Esophagus muscularis mucosa (tissue), 4 donors: ENCODE measurements around the gene ZBTB48. TPM values are rescaled to one million over a fixed set of nuclear protein-coding genes. Genes with fewer than 3 reads are reported as not detected.
"Not testable (repeated sequence)": the region's sequence is repeated elsewhere in the genome, so short reads cannot be mapped to it uniquely, and the experiment has no call there.

Source experiments
- DNase-seq: peaks from one replicate; pipeline ENCODE4 v3.0.0-alpha.2; 2017; ENCODE audit errors: extremely low spot score
- H3K27ac ChIP-seq, 4 donors: fragments of 200-600 bp; sonication (generic); replicated peaks in 1 of 4; 1 replicate in 3 of 4; 2 replicates in 1 of 4; pipeline ENCODE4 v1.5.1; 2016 to 2019; ENCODE audit warnings: mild to moderate bottlenecking in 1 of 4
- H3K27me3 ChIP-seq, 4 donors: fragments of 200-600 bp; sonication (generic); one replicate each; pipeline versions ENCODE4 v1.5.1 to v1.6.0; 2016 to 2019
- H3K36me3 ChIP-seq, 4 donors: fragments of 200-600 bp; sonication (generic); one replicate each; pipeline ENCODE4 v1.5.1; 2016 to 2019
- H3K4me1 ChIP-seq, 4 donors: fragments of 200-600 bp; sonication (generic); one replicate each; pipeline ENCODE4 v1.5.1; 2016 to 2019
- H3K4me3 ChIP-seq, 4 donors: fragments of 200-600 bp; sonication (generic); 1 replicate in 2 of 4; 2 replicates in 2 of 4; pipeline ENCODE4 v1.5.1; 2016 to 2019; ENCODE audit warnings: mild to moderate bottlenecking in 4 of 4, moderate library complexity in 1 of 4
- H3K9me3 ChIP-seq, 4 donors: fragments of 200-600 bp; sonication (generic); 1 replicate in 3 of 4; 2 replicates in 1 of 4; pipeline ENCODE4 v1.5.1; 2016 to 2019
- CTCF ChIP-seq, 3 experiments: fragments of 200-600 bp in 2 of 3; fragments of 450-650 bp in 1 of 3; sonication (generic) in 2 of 3; IDR thresholded peaks; one replicate each; pipeline ENCODE4 v1.5.1; 2017 to 2019; ENCODE audit warnings: antibody characterized with exemption in 3 of 3, mild to moderate bottlenecking in 2 of 3, moderate library complexity in 1 of 3
- EP300 ChIP-seq: sonication (generic); formaldehyde crosslinking; IDR thresholded peaks from one replicate; pipeline ENCODE4 v1.6.1; 2017; ENCODE audit warnings: antibody characterized with exemption
- POLR2A ChIP-seq: fragments of 450-650 bp; IDR thresholded peaks from one replicate; pipeline ENCODE4 v1.6.1; 2017; ENCODE audit warnings: antibody characterized with exemption, moderate library complexity, mild to moderate bottlenecking, low read depth
- POLR2AphosphoS5 ChIP-seq, 2 donors: sonication (generic); formaldehyde crosslinking; IDR thresholded peaks; one replicate each; pipeline ENCODE4 v1.6.1; 2017; ENCODE audit warnings: antibody characterized with exemption in 2 of 2
- WGBS: methylation state at CpG from one replicate; pipeline ENCODE4 v1.1.5; 2018; 5-methylcytosine and 5-hydroxymethylcytosine counted together
- intact Hi-C: fragments of 100-400 bp; cut with DNase I; formaldehyde crosslinking; loops from one replicate; pipeline ENCODE4 v1.15.1; 2023
- small RNA-seq, 3 donors: library from RNA; depleted of rRNA; stranded (forward); fragments of <200 nt; gene quantifications; one replicate each; pipeline ENCODE3, GENCODE V24; 2016
- total RNA-seq, 4 donors: library from RNA; depleted of rRNA; stranded (reverse); fragments of >200 nt; gene quantifications; one replicate each; pipeline versions ENCODE4 v1.1.0 to v1.2.1, GENCODE V29; 2016

ZBTB48 gene
- total RNA-seq, 4 donors from 2014 or later = 15.0 to 24.9 (median 16.4) TPM

DNA sequence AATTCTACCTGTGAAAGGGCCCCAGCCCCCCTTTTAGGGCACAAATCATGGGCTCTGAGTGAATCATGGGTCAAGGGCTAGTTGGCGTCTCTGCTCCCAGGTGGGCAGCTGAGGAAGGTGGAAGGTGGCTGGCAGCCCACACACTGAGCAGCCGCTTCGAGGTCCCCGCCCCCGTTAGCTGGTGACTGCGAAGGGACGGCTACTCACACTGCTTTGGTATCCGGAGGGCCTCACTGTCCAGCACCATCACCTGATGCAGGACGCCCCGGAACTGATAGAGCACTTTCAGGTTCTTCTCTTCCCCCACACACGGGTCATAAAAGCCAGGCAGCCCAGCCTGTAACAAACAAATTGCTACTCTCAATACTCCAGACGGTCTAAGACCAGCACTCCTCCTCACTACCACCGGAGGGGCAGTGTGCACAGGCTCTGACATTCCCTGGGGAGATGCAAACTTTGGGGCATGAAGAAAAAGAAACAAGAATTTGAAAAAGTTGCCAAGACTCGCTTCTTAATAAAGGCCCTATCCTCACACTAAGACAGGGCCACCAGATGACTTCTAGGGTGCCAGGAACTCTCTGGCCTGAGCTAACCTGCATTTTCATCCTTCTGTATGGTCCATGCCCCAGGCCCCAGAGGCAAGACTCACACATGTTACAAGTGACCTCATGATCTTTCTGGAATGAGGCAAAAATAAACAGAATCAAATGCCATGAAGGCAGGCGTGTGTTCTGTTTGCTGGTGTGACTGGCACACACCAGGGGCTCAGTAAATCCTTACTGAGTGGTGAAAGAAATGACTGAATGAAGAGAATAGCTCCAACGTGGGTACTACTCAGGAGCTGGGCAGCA is 56.3 kb downstream of the ZBTB48 start:
- DNase-seq = no peak
- 56% methylated on average over 8 of the region's 16 CpGs for WGBS
- Histone ChIP-seq H3K4me3 (no peak overlapping the region), H3K36me3 (peaks cover 60 to 100% (median 96%) of the 10 kb centered on the region in 4 donors), H3K4me1 (peaks cover 0 to 12% (median 7%) of the 10 kb centered on the region in 4 donors), H3K9me3 (no peaks in the 10 kb centered on the region), H3K27ac (no peak overlapping the region), H3K27me3 (no peaks in the 10 kb centered on the region)
- intact Hi-C loops = no loop called here
- TF ChIP-seq EP300 (no peak), POLR2A (no peak), POLR2AphosphoS5 (IDR thresholded peaks at IDR 0.05) (no peak), CTCF (IDR thresholded peaks at IDR 0.05) (no peak)

- WGBS = 93% methylated on average over 6 of the region's 6 CpGs
- DNase-seq, H3K27ac ChIP-seq, H3K4me3 ChIP-seq, H3K9me3 ChIP-seq, H3K27me3 ChIP-seq, intact Hi-C loops: not testable (repeated sequence)
- peaks cover 56 to 98% (median 92%) of the 10 kb centered on the region in 4 donors for H3K36me3 ChIP-seq
- peaks cover 0 to 12% (median 7%) of the 10 kb centered on the region in 4 donors for H3K4me1 ChIP-seq
Measured at GRCh38 chr1:6636778-6637177, 57.0 kb downstream of the ZBTB48 start.

- peaks cover 48 to 98% (median 91%) of the 10 kb centered on the region in 4 donors for H3K36me3 ChIP-seq
- H3K27ac ChIP-seq = peak overlapping the region; percentile 40 to 46 (median 44)
- DNase-seq = no peak
- peaks cover 0 to 12% (median 7%) of the 10 kb centered on the region in 4 donors for H3K4me1 ChIP-seq
- WGBS = 90% methylated on average over 3 of the region's 9 CpGs
- H3K4me3 ChIP-seq = peak overlapping the region in 1 of 4 donors; percentile 24
- no peaks in the 10 kb centered on the region for H3K9me3 ChIP-seq
- intact Hi-C loops = no loop called here
- no peak for TF ChIP-seq CTCF (IDR thresholded peaks at IDR 0.05)
- H3K27me3 ChIP-seq = no peaks in the 10 kb centered on the region
Measured at GRCh38 chr1:6637770-6638169, 58.0 kb downstream of the ZBTB48 start.

DNA sequence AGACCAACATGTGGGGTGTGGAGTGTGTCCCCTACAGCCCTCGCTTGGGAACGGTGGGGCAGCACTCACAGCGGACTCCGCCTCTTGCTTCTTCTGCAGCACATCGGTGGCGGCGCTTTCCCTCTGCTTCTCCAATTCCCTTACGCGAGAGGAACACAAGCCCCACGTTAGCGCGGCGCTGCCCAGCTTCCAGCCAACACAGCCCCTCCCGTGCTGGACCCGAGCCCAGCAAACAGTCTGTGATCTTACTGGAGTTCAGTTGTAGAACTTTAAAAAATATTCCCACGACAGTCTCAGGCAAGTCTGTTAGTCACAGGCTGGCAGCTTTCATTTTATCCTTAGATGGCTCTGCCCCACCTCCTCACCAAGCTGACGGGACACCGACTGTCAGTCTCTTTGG is 58.4 kb downstream of the ZBTB48 start:
- Histone ChIP-seq H3K36me3 (peaks cover 43 to 98% (median 91%) of the 10 kb centered on the region in 4 donors), H3K9me3 (no peaks in the 10 kb centered on the region), H3K27ac (peak overlapping the region; percentile 40 to 46 (median 44)), H3K27me3 (no peaks in the 10 kb centered on the region), H3K4me3 (peak overlapping the region in 1 of 4 donors; percentile 24), H3K4me1 (peaks cover 0 to 12% (median 7%) of the 10 kb centered on the region in 4 donors)
- DNase-seq = no peak
- TF ChIP-seq POLR2AphosphoS5 (IDR thresholded peaks at IDR 0.05) (peak; percentile 19 to 30), CTCF (IDR thresholded peaks at IDR 0.05) (no peak)
- intact Hi-C loops = no loop called here
- 64% methylated on average over 18 of the region's 18 CpGs for WGBS

Small RNA genes within 50 kb of the gene (small RNA-seq; reads per million reads assigned to genes)
- gene RNU6-731P = 0 reads per million in 3 donors

Other genes with a start within 250 kb of the ZBTB48 start
- gene ACOT7, start 186.2 kb upstream of the ZBTB48 start, total RNA-seq = 10 to 100 TPM; 15.0 to 38.7 (median 28.6) TPM
- not detected for gene HES2, start 160.1 kb upstream of the ZBTB48 start, total RNA-seq
- gene ESPN, start 155.2 kb upstream of the ZBTB48 start, total RNA-seq = 1 to 10 TPM in 2 of 4 donors, under 1 TPM in 1, not detected in 1; 0.33 to 1.0 (median 1.0) TPM
- gene TNFRSF25, start 113.8 kb upstream of the ZBTB48 start, total RNA-seq = 1 to 10 TPM; 2.5 to 9.1 (median 9.1) TPM
- 10 to 100 TPM in 2 of 4 donors, 1 to 10 TPM in 2; 5.8 to 18.1 (median 12.0) TPM for gene PLEKHG5, start 88.3 kb upstream of the ZBTB48 start, total RNA-seq
- 10 to 100 TPM; 16.6 to 25.0 (median 21.1) TPM for gene NOL9, start 25.5 kb upstream of the ZBTB48 start, total RNA-seq
- gene TAS1R1, start 24.7 kb upstream of the ZBTB48 start, total RNA-seq = not detected
- gene KLHL21, start 22.9 kb downstream of the ZBTB48 start, total RNA-seq = 100 to 1,000 TPM in 3 of 4 donors, 10 to 100 TPM in 1; 98.4 to 184 (median 130) TPM
- gene PHF13, start 33.7 kb downstream of the ZBTB48 start, total RNA-seq = 10 to 100 TPM; 16.6 to 32.1 (median 27.9) TPM
- gene THAP3, start 44.9 kb downstream of the ZBTB48 start, total RNA-seq = 10 to 100 TPM; 13.8 to 34.6 (median 25.0) TPM
- 10 to 100 TPM; 19.4 to 37.8 (median 29.0) TPM for gene DNAJC11, start 121.8 kb downstream of the ZBTB48 start, total RNA-seq
- 100 to 1,000 TPM; 109 to 226 (median 139) TPM for gene CAMTA1, start 205.5 kb downstream of the ZBTB48 start, total RNA-seq